ENCODE data around the gene GRIK4. TPM values are rescaled to one million over a fixed set of nuclear protein-coding genes. Genes with fewer than 3 reads are reported as not detected.

GRIK4 gene
- total and polyA plus RNA-seq, 2 of the 4 experiments (the other 2 are of a cell fraction), result 0.18 to 0.38 TPM

DNA sequence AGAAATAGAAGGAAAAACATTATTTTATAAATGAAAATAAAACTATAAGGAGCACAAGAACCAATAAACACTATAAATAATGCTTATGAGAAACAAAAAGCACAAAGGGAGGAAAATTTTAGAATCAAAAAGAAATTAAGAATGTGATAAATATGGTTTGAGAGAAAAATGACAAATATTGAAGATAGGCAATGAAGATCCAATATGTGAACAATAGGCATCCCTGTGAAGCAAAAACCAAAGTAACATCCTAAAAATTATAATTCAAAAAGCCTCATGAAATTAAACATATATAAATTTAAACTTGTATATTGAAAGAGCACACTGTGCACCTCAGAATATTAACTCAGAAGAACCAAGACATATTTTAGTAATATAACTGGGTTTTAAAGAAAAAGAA lies 216.2 kb downstream of the GRIK4 start:
- Histone ChIP-seq H2BK15ac (ENCODE audit: low read depth, low read length) (no peak overlapping the region), H3K79me1 (ENCODE audit: low read depth in 1 of 2, low read length in 2 of 2) (no peaks in the 10 kb centered on the region), H3K9me3 (ENCODE audit: control insufficient read depth, insufficient read depth, low read length) (peaks cover 2% of the 10 kb centered on the region; the same call in 1 of the 2 replicates), H3K18ac (ENCODE audit: low read depth, low read length) (no peak overlapping the region), H4K5ac (ENCODE audit: low read depth, low read length) (no peak overlapping the region), H3K9ac (ENCODE audit: low read depth, low read length) (no peak overlapping the region), H2BK5ac (ENCODE audit: low read depth, low read length, poor library complexity, severe bottlenecking) (no peak overlapping the region), H3K4ac (ENCODE audit: low read depth, low read length) (no peak overlapping the region), H3K23ac (ENCODE audit: low read depth, low read length) (no peak overlapping the region), H3K4me2 (ENCODE audit: low read depth, low read length) (no peak overlapping the region), H4K91ac (ENCODE audit: insufficient read depth, low read depth, low read length) (no peak overlapping the region), H4K20me1 (ENCODE audit: insufficient read depth, low read length) (no peaks in the 10 kb centered on the region), H3K9me1 (ENCODE audit: insufficient read depth, low read length) (no peaks in the 10 kb centered on the region), H4K8ac (ENCODE audit: low read depth in 2 of 2, low read length in 2 of 2) (no peak overlapping the region), H2BK20ac (ENCODE audit: low read depth, low read length) (no peak overlapping the region), H2AK5ac (ENCODE audit: low read depth, low read length) (no peak overlapping the region), H3K14ac (replicated peaks; ENCODE audit: low read depth, low read length) (no peak overlapping the region), H3K27me3 (ENCODE audit: control insufficient read depth, insufficient read depth, low read length) (no peaks in the 10 kb centered on the region; the same call in 1 of the 2 replicates), H3K27ac (ENCODE audit: insufficient read depth, low read length) (no peak overlapping the region), H3K56ac (ENCODE audit: extremely low read depth, insufficient read depth, low read length) (no peak overlapping the region), H2AFZ (replicated peaks; ENCODE audit: low read length, poor library complexity) (no peak overlapping the region), H3K4me1 (ENCODE audit: control insufficient read depth, insufficient read depth, low read length) (no peaks in the 10 kb centered on the region), H3K36me3 (ENCODE audit: control insufficient read depth, insufficient read depth, low read length) (no peaks in the 10 kb centered on the region), H3K4me3 (ENCODE audit: insufficient read depth, low read depth, low read length) (no peak overlapping the region), H2BK120ac (ENCODE audit: low read depth, low read length) (no peak overlapping the region), H2AK9ac (replicated peaks; ENCODE audit: low read depth, low read length, poor library complexity) (no peak overlapping the region)
- ChIA-PET CTCF (no interaction called here), POLR2A (ENCODE audit: unreplicated experiment) (no interaction called here)
- in situ Hi-C loops (cut with MboI; ENCODE audit: low sequenced_read_pairs), result no loop called here
- no TSS peak for BruUV-seq (replicated peaks)
- dilution Hi-C loops (cut with HindIII; ENCODE audit: low sequenced_read_pairs, unreplicated experiment), result no loop called here
- ATAC-seq (ENCODE audit: low read depth) (no peak), DNase-seq (no peak)
- intact Hi-C loops (cut with micrococcal nuclease), result no loop called here
- TF ChIP-seq, protein P1, sequence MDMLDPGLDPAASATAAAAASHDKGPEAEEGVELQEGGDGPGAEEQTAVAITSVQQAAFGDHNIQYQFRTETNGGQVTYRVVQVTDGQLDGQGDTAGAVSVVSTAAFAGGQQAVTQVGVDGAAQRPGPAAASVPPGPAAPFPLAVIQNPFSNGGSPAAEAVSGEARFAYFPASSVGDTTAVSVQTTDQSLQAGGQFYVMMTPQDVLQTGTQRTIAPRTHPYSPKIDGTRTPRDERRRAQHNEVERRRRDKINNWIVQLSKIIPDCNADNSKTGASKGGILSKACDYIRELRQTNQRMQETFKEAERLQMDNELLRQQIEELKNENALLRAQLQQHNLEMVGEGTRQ (IDR thresholded peaks at IDR 0.05; ENCODE audit: low read depth, low read length), result no peak
- TF ChIP-seq MXI1 (IDR thresholded peaks at IDR 0.05; ENCODE audit: borderline replicate concordance, low read depth, low read length) (no peak), FOS (IDR thresholded peaks at IDR 0.05; ENCODE audit: low read depth, low read length) (no peak), POLR2A (IDR thresholded peaks at IDR 0.05; ENCODE audit: low read depth, low read length) (no peak), NFE2L2 (IDR thresholded peaks at IDR 0.05; ENCODE audit: low read depth, low read length) (no peak), MAFK (IDR thresholded peaks at IDR 0.05; ENCODE audit: low read depth, low read length) (no peak), CHD1 (IDR thresholded peaks at IDR 0.05; ENCODE audit: low read depth, low read length) (no peak), RFX5 (IDR thresholded peaks at IDR 0.05; ENCODE audit: low read depth, low read length) (no peak), BHLHE40 (IDR thresholded peaks at IDR 0.05; ENCODE audit: low read depth, low read length) (no peak), SMC3 (IDR thresholded peaks at IDR 0.05; ENCODE audit: low read depth, low read length) (no peak), MAZ (IDR thresholded peaks at IDR 0.05; ENCODE audit: borderline replicate concordance, low read depth, low read length) (no peak), RAD21 (IDR thresholded peaks at IDR 0.05; ENCODE audit: low read length) (no peak), RCOR1 (IDR thresholded peaks at IDR 0.05; ENCODE audit: insufficient replicate concordance, low read length) (no peak), CEBPB (IDR thresholded peaks at IDR 0.05; ENCODE audit: low read depth, low read length) (no peak)
- TF ChIP-seq, protein P2, sequence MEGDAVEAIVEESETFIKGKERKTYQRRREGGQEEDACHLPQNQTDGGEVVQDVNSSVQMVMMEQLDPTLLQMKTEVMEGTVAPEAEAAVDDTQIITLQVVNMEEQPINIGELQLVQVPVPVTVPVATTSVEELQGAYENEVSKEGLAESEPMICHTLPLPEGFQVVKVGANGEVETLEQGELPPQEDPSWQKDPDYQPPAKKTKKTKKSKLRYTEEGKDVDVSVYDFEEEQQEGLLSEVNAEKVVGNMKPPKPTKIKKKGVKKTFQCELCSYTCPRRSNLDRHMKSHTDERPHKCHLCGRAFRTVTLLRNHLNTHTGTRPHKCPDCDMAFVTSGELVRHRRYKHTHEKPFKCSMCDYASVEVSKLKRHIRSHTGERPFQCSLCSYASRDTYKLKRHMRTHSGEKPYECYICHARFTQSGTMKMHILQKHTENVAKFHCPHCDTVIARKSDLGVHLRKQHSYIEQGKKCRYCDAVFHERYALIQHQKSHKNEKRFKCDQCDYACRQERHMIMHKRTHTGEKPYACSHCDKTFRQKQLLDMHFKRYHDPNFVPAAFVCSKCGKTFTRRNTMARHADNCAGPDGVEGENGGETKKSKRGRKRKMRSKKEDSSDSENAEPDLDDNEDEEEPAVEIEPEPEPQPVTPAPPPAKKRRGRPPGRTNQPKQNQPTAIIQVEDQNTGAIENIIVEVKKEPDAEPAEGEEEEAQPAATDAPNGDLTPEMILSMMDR (conservative IDR thresholded peaks at IDR 0.05; ENCODE audit: low read depth, low read length), result no peak
- TF ChIP-seq, protein P3, sequence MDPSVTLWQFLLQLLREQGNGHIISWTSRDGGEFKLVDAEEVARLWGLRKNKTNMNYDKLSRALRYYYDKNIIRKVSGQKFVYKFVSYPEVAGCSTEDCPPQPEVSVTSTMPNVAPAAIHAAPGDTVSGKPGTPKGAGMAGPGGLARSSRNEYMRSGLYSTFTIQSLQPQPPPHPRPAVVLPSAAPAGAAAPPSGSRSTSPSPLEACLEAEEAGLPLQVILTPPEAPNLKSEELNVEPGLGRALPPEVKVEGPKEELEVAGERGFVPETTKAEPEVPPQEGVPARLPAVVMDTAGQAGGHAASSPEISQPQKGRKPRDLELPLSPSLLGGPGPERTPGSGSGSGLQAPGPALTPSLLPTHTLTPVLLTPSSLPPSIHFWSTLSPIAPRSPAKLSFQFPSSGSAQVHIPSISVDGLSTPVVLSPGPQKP (IDR thresholded peaks at IDR 0.05; ENCODE audit: borderline replicate concordance, low read depth, low read length), result no peak
